T-helper 2 cell treated with Interferon-gamma antibody and Interleukin-4, amounts not matched to agents 5 μg/mL and 100 μg/mL, for 36 hours (primary cell): Measurements from ENCODE around the gene PGM2L1.
"Not testable (repeated sequence)": the region's sequence is repeated elsewhere in the genome, so short reads cannot be mapped to it uniquely, and the experiment has no call there.

Experiments used
- DNase-seq: peaks from one replicate; pipeline ENCODE4 v3.0.0; 2021; ENCODE audit warnings: low spot score
- H3K27ac Mint-ChIP-seq: one replicate; pipeline ENCODE4 v1.8.0; 2021; ENCODE audit warnings: mild to moderate bottlenecking, mixed read lengths
- H3K27me3 Mint-ChIP-seq: one replicate; pipeline ENCODE4 v1.8.0; 2021; ENCODE audit warnings: low read depth, mixed read lengths
- H3K36me3 Mint-ChIP-seq: one replicate; pipeline ENCODE4 v1.8.0; 2021; ENCODE audit warnings: low read depth, mixed read lengths
- H3K4me1 Mint-ChIP-seq: one replicate; pipeline ENCODE4 v1.8.0; 2021; ENCODE audit warnings: low read depth, mixed read lengths
- H3K4me3 Mint-ChIP-seq: one replicate; pipeline ENCODE4 v1.8.0; 2022; ENCODE audit warnings: mild to moderate bottlenecking, moderate library complexity, mixed read lengths
- H3K9me3 Mint-ChIP-seq: one replicate; pipeline ENCODE4 v1.8.0; 2021; ENCODE audit warnings: mixed read lengths

PGM2L1 gene

GRCh38 chr11:74384641-74385040 is 13.6 kb downstream of the PGM2L1 start:
- Mint-ChIP-seq H3K9me3 (no peaks in the 10 kb centered on the region), H3K4me1 (peaks cover 8% of the 10 kb centered on the region), H3K27ac (no peak overlapping the region), H3K4me3 (no peak overlapping the region), H3K36me3 (no peaks in the 10 kb centered on the region), H3K27me3 (no peaks in the 10 kb centered on the region)
- no peak for DNase-seq

- no peak for DNase-seq
- Mint-ChIP-seq H3K27ac (no peak overlapping the region), H3K4me1 (peaks cover 3% of the 10 kb centered on the region), H3K36me3 (no peaks in the 10 kb centered on the region), H3K9me3 (no peaks in the 10 kb centered on the region), H3K4me3 (no peak overlapping the region), H3K27me3 (no peaks in the 10 kb centered on the region)
These were observed 17.3 kb downstream of the PGM2L1 start for GRCh38 chr11:74380746-74381439.

DNA sequence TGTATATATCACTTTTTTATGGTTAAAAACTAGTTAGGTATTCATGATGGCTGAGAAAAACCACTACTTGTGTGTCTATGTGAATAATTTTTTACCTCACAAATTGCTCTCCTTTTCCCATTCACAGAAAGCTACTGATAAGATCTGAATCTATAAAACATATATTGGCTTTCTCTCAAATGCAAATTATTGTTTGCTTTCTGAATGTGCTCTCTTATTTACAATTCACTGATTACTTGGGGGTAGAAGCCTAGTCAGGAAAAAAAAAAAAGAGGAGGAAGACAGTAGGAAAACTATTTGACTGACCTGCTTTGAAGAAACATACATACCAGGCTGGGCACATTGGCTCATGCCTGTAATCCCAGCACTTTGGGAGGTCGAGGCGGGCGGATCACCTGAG is 20.5 kb downstream of the PGM2L1 start:
- no peaks in the 10 kb centered on the region for H3K36me3 Mint-ChIP-seq
- no peaks in the 10 kb centered on the region for H3K27me3 Mint-ChIP-seq
- H3K27ac Mint-ChIP-seq: no peak overlapping the region
- H3K9me3 Mint-ChIP-seq: no peaks in the 10 kb centered on the region
- no peak overlapping the region for H3K4me3 Mint-ChIP-seq
- no peak for DNase-seq
- peaks cover 3% of the 10 kb centered on the region for H3K4me1 Mint-ChIP-seq

GRCh38 chr11:74373382-74373781 is 24.9 kb downstream of the PGM2L1 start:
- H3K9me3 Mint-ChIP-seq: no peaks in the 10 kb centered on the region

DNA sequence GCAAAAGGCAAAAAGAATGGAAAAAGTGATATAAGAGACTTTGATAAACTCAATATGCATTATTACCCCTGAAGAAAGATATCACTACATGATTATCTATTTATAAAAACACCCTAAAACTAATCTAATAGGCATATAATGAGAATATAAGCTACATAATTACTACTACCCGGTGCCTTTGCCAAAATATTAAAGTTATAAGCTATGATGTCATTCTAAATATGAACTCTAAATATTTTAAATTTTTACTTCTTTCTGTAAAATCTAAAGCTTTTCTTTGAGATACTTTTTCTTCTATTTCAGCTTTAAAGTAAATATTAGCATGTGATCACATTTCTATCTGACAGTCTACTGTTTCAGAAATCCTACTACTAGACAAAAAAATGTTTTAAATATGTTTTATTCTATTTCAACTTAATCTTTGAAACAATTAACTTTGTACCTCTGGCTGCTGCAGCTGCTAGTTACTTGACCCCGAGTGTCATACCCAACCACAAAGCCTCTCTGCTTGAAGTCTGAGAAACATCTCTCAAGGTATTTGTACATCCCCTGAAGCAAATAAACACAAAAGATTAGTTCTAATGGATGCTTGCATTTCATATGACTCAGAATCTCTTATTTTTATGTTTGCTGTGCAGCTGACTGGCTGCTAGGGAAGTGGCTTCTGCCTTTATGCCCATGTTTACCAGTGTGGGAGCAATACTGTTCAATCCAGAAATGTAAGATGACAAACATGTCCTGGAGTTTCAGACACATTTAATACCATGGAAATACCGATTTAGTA is 26.8 kb downstream of the PGM2L1 start:
- no peak for DNase-seq
- H3K4me1 Mint-ChIP-seq: no peaks in the 10 kb centered on the region
- H3K27ac Mint-ChIP-seq: no peak overlapping the region
- no peak overlapping the region for H3K4me3 Mint-ChIP-seq
- no peaks in the 10 kb centered on the region for H3K9me3 Mint-ChIP-seq
- H3K36me3 Mint-ChIP-seq: peaks cover 5% of the 10 kb centered on the region
- no peaks in the 10 kb centered on the region for H3K27me3 Mint-ChIP-seq

More at GRCh38 chr11:74373382-74373781, 24.9 kb downstream of the PGM2L1 start:
- Mint-ChIP-seq H3K27me3 (no peaks in the 10 kb centered on the region), H3K36me3 (peaks cover 5% of the 10 kb centered on the region), H3K4me1 (no peaks in the 10 kb centered on the region), H3K4me3 (no peak overlapping the region), H3K27ac (no peak overlapping the region)
- no peak for DNase-seq

- no peaks in the 10 kb centered on the region for H3K9me3 Mint-ChIP-seq
- no peaks in the 10 kb centered on the region for H3K4me1 Mint-ChIP-seq
- no peak overlapping the region for H3K4me3 Mint-ChIP-seq
- H3K27ac Mint-ChIP-seq: no peak overlapping the region
- no peak for DNase-seq
- no peaks in the 10 kb centered on the region for H3K27me3 Mint-ChIP-seq
- H3K36me3 Mint-ChIP-seq: peaks cover 8% of the 10 kb centered on the region
These were observed 28.1 kb downstream of the PGM2L1 start for GRCh38 chr11:74370123-74370522.

- H3K4me3 Mint-ChIP-seq: no peak overlapping the region
- H3K9me3 Mint-ChIP-seq: no peaks in the 10 kb centered on the region
- peaks cover 11% of the 10 kb centered on the region for H3K36me3 Mint-ChIP-seq
- H3K27ac Mint-ChIP-seq: no peak overlapping the region
- no peaks in the 10 kb centered on the region for H3K27me3 Mint-ChIP-seq
- H3K4me1 Mint-ChIP-seq: no peaks in the 10 kb centered on the region
- DNase-seq: no peak
These were observed 30.4 kb downstream of the PGM2L1 start for GRCh38 chr11:74367881-74368280.

DNA sequence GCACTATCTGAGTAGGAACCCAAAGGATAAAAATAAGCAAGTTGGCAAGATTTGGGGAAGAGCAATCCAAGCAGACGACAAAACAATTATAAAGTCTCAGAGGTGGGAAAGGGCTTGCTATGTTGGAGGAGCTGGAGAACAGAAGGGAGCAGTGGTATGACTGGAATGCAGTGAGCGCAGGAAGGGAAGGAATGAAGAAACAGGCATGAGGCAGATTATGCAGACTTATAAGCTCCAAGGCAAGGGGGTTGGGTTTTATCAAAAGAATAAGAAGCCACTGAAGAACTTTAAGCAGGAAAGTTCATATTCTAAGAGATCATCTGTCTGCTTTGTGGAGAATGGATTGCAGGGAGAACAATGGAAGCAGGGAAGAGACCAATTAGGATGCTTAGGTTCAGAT is 31.7 kb downstream of the PGM2L1 start:
- Mint-ChIP-seq H3K4me3 (no peak overlapping the region), H3K27ac (no peak overlapping the region), H3K4me1 (no peaks in the 10 kb centered on the region), H3K9me3 (no peaks in the 10 kb centered on the region), H3K27me3 (no peaks in the 10 kb centered on the region), H3K36me3 (peaks cover 23% of the 10 kb centered on the region)
- no peak for DNase-seq

- not testable (repeated sequence) for H3K4me3 Mint-ChIP-seq, H3K27ac Mint-ChIP-seq, H3K9me3 Mint-ChIP-seq, H3K4me1 Mint-ChIP-seq, DNase-seq, H3K27me3 Mint-ChIP-seq
- H3K36me3 Mint-ChIP-seq: peaks cover 25% of the 10 kb centered on the region
These were observed 32.4 kb downstream of the PGM2L1 start for GRCh38 chr11:74365805-74366204.

- no peaks in the 10 kb centered on the region for H3K9me3 Mint-ChIP-seq
- H3K36me3 Mint-ChIP-seq: peaks cover 28% of the 10 kb centered on the region
- no peak for DNase-seq
- H3K4me1 Mint-ChIP-seq: no peaks in the 10 kb centered on the region
- no peak overlapping the region for H3K27ac Mint-ChIP-seq
- no peak overlapping the region for H3K4me3 Mint-ChIP-seq
- no peaks in the 10 kb centered on the region for H3K27me3 Mint-ChIP-seq
These were observed 40.8 kb downstream of the PGM2L1 start for GRCh38 chr11:74357449-74357848.

DNA sequence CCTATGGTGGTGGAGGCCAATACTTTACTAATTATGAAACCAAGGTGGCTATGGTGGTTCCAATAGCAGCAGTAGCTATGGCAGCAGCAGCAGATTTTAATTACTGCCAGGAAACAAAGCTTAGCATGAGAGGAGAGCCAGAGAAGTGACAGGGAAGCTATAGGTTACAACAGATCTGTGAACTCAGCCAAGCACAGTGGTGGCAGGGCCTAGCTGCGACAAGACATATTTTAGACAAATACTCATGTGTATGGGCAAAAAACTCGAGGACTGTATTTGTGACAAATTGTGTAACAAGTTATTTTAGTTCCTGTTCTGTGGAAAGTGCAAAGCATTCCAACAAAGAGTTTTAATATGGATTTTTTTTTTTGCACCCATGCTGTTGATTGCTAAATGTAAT is 42.6 kb downstream of the PGM2L1 start:
- H3K9me3 Mint-ChIP-seq: no peaks in the 10 kb centered on the region
- H3K27me3 Mint-ChIP-seq: no peaks in the 10 kb centered on the region
- DNase-seq: no peak
- peaks cover 19% of the 10 kb centered on the region for H3K36me3 Mint-ChIP-seq
- H3K4me3 Mint-ChIP-seq: no peak overlapping the region
- no peaks in the 10 kb centered on the region for H3K4me1 Mint-ChIP-seq
- no peak overlapping the region for H3K27ac Mint-ChIP-seq

- Mint-ChIP-seq H3K36me3 (peaks cover 12% of the 10 kb centered on the region), H3K9me3 (no peaks in the 10 kb centered on the region), H3K4me1 (no peaks in the 10 kb centered on the region), H3K27ac (no peak overlapping the region), H3K4me3 (no peak overlapping the region), H3K27me3 (no peaks in the 10 kb centered on the region)
- no peak for DNase-seq
These were observed 44.2 kb downstream of the PGM2L1 start for GRCh38 chr11:74354036-74354435.

DNA sequence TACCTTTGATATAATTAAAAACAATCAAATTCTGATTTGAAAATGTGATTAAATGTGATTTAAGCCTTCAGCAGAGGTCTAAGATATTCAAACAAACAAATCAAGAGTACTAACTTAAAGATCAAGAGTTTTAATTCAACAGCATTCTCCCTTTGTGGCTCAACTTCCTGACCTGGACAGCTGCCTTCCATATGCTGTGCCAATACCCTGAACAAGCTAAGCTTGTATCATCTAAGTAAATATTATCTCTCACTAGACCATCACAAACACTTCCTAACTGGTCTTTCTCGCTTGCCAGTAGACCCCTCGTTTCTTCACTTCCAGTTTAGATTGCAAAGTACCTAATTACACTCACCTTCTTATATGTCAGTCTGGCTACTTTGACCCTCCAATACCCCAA is 50.9 kb downstream of the PGM2L1 start:
- Mint-ChIP-seq H3K36me3 (peaks cover 8% of the 10 kb centered on the region), H3K27ac (no peak overlapping the region), H3K4me1 (no peaks in the 10 kb centered on the region), H3K9me3 (no peaks in the 10 kb centered on the region), H3K27me3 (no peaks in the 10 kb centered on the region), H3K4me3 (no peak overlapping the region)
- no peak for DNase-seq

GRCh38 chr11:74345420-74345819 is 52.8 kb downstream of the PGM2L1 start:
- peaks cover 11% of the 10 kb centered on the region for H3K36me3 Mint-ChIP-seq
- no peaks in the 10 kb centered on the region for H3K4me1 Mint-ChIP-seq
- no peaks in the 10 kb centered on the region for H3K27me3 Mint-ChIP-seq
- H3K9me3 Mint-ChIP-seq: no peaks in the 10 kb centered on the region
- DNase-seq: no peak
- no peak overlapping the region for H3K4me3 Mint-ChIP-seq
- H3K27ac Mint-ChIP-seq: no peak overlapping the region
